Motor neuron (in vitro differentiated cells): ENCODE results near the gene BRSK2. TPM values are rescaled to one million over a fixed set of nuclear protein-coding genes. Genes with fewer than 3 reads are reported as not detected.
"Not testable (repeated sequence)": the region's sequence is repeated elsewhere in the genome, so short reads cannot be mapped to it uniquely, and the experiment has no call there.

ENCODE experiments used
- ATAC-seq, 8 experiments: fragments of 200-7000 bp; cut with Tn5 transposase; replicated peaks in 6 of 8; 2 replicates each; pipeline ENCODE4 v1.8.0; 2021; ENCODE audit warnings: mild to moderate bottlenecking in 8 of 8, moderate library complexity in 8 of 8
- H3K27ac ChIP-seq, 2 donors: fragments of 250-450 bp; sonication (Bioruptor Pico); 2 replicates each; pipeline ENCODE4 v1.9.0; 2021; ENCODE audit warnings: antibody characterized with exemption in 2 of 2, mild to moderate bottlenecking in 2 of 2, moderate library complexity in 1 of 2
- H3K4me1 ChIP-seq, 2 donors: fragments of 250-450 bp; sonication (Bioruptor Pico); replicated peaks in 1 of 2; 2 replicates each; pipeline ENCODE4 v1.6.1; 2021; ENCODE audit warnings: antibody characterized with exemption in 2 of 2, mild to moderate bottlenecking in 2 of 2, moderate library complexity in 1 of 2
- H3K4me3 ChIP-seq, 5 donors: fragments of 250-450 bp; sonication (Bioruptor Pico); 2 replicates each; pipeline ENCODE4 v1.9.0; 2021; ENCODE audit warnings: antibody characterized with exemption in 5 of 5, mild to moderate bottlenecking in 5 of 5, moderate library complexity in 4 of 5
- WGBS, 10 experiments: fragments of 450-650 bp; shearing (Covaris generic); methylation state at CpG; one replicate each; pipeline ENCODE4 v1.0.0; 2022; 5-methylcytosine and 5-hydroxymethylcytosine counted together
- in situ Hi-C, 9 experiments: fragments of 400-800 bp; cut with MboI; loops; one replicate each; pipeline ENCODE4 v1.15.0; 2021; ENCODE audit warnings: low sequenced_read_pairs in 9 of 9, low pct_unique_long_range_greater_than_20kb in 2 of 9; ENCODE audit not compliant: unreplicated experiment in 9 of 9
- total RNA-seq, 8 experiments: library from RNA; unstranded; fragments of 300-600 nt; gene quantifications; 2 replicates each; pipeline versions ENCODE4 v1.2.3 to v1.2.4, GENCODE V29; 2022

BRSK2 gene
- total RNA-seq, 8 experiments from 2014 or later, result 0.77 to 54.6 (median 25.1) TPM

DNA sequence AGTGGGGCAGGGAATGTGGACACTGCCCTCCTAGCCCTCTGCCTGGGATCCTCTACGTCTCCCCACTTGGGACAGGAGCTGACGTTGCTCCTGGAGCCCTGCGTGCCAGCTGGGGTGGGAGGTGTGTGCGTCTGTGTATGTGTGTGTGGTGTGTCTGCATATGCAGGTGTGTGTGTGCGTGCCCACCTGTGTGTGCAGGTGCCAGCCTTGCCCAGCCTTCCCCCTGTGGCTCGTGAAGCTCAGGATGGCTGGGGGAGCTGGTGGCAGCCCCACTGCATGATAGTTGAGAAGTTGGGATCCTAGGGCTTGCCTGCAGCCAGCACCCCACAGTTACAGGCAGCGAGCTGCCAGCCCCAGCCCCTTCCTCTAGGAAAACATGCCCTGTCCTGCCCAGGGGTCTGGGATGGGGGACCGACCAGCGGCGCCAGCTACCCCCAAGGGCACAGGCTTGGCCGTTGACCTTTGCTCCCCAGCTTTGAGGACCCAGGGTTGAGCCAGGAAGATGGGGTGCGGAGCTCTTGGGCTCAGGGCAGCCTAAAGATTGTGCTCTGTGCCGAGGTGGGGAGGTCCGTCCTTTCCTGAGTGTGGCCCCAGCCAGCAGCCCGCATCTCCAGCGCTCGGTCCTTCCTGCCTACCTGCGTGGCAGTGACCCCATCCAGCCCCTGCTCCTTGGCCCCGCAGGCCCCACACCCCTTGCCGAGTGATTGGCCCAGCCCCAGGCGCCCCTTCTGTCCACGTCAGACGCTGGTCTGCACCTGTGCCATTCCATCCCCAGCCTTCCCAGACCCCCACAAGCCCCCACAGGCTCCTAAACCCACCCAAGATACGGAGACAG, 15.7 kb downstream of the BRSK2 start:
- peaks cover 48 to 49% of the 10 kb centered on the region in 2 donors for H3K4me1 ChIP-seq
- no peak overlapping the region for H3K27ac ChIP-seq
- in situ Hi-C loops, result no loop called here
- H3K4me3 ChIP-seq, result no peak overlapping the region
- ATAC-seq, result no peak
- WGBS, 10 experiments, result 63 to 88% methylated on average over 2 to 3 of the region's 24 CpGs; no CpG with 5 or more reads in 8 of the 10 experiments

DNA sequence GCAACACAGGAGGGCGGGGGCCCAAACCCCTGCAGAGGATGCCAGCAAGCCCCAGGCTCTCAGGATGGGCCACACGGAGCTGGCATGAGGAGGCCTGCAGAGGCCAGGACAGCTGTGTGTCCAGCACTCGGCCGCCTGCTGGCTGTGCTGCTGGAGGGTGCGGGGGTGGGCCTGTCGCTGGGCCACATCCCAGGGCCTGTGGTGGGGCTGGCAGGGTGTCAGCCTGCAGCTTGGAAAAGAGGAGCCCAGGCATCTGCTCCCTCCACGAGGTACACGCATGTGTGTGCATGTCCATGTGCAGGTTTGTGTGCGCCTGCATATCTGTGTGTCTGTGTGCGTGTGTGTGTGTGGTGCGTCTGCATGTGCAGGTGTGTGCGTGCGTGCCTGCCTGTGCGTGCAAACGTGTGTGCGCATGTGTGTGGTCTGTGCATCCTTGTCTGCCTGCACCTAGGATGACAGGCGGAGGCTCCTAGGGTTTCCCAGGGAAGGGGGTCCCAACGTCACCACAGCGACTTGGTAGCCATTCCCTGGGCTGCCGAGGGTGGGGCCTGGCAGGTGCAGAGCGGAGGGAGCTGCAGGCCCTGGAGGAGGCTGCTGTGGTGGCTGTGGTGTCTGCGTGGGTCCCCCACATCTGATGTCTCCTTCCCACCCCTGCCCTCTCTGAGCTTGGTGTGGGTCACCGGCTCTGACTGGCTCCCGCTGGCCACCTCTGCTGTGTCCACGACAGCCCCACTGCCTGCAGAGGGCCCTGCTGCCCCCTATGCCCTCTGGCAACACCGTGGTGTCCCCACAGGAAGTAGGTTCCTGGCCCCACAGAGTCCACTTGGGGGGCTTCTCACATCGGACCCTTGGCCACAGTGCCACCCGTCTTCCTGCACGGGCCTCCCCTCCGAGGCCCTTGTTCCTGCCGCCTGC, 17.1 kb downstream of the BRSK2 start:
- H3K4me3 ChIP-seq, result no peak overlapping the region
- ATAC-seq, result no peak
- in situ Hi-C loops, result no loop called here
- peaks cover 46 to 47% of the 10 kb centered on the region in 2 donors for H3K4me1 ChIP-seq
- H3K27ac ChIP-seq, result no peak overlapping the region
- WGBS, 10 experiments, result 92 to 100% (median 92%) methylated on average over 1 to 7 of the region's 31 CpGs; no CpG with 5 or more reads in 7 of the 10 experiments

DNA sequence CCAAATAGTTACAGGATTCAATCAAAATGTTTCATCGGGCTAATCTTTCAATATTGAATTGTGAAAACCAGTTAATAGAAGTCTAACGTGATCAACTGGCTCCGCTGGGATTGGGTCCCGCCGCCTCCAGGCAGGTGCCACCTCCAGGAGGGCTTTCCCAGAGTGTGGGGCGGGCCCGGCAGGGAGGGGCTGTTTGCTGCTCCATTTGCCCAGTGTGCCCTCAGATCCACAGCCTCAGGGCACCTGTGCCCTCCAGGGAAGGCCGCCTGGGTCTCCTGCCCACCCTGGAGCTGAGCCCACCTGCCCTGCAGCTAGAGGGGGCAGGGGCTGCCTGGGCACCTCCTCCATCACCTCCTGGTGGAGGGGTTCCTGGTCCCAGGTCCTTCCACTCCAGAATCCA, 17.9 kb downstream of the BRSK2 start:
- ATAC-seq, result no peak
- in situ Hi-C loops, result no loop called here
- peaks cover 38 to 41% of the 10 kb centered on the region in 2 donors for H3K4me1 ChIP-seq
- H3K4me3 ChIP-seq, result no peak overlapping the region
- 97 to 100% methylated on average over 2 to 5 of the region's 8 CpGs; no CpG with 5 or more reads in 8 of the 10 experiments for WGBS, 10 experiments
- no peak overlapping the region for H3K27ac ChIP-seq

DNA sequence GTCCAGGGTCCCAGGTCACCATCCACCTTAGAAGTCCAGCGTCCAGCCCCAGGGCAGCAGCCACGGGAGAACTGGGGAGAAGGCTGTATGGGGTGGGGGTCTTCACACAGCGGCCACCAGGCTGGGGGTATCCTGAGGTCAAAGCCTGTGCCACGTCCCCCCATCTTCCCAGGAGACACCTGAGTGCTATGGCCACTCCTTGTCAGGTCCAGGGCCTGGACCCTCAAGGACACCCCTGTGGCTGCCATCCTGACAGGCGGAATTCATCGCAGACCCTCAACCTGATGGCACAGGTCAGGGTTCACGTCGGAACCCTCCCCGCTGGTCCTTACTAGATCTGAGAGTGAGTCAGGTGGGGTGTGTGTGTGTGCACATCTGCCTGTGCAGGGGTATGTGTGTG, 18.6 kb downstream of the BRSK2 start:
- WGBS, 10 experiments, result 65 to 100% methylated on average over 1 to 4 of the region's 9 CpGs; no CpG with 5 or more reads in 8 of the 10 experiments
- H3K4me1 ChIP-seq, result peaks cover 33 to 36% of the 10 kb centered on the region in 2 donors
- in situ Hi-C loops, result no loop called here
- ATAC-seq, result no peak
- peak overlapping the region in 1 of 2 donors; percentile 25 for H3K27ac ChIP-seq
- no peak overlapping the region for H3K4me3 ChIP-seq

DNA sequence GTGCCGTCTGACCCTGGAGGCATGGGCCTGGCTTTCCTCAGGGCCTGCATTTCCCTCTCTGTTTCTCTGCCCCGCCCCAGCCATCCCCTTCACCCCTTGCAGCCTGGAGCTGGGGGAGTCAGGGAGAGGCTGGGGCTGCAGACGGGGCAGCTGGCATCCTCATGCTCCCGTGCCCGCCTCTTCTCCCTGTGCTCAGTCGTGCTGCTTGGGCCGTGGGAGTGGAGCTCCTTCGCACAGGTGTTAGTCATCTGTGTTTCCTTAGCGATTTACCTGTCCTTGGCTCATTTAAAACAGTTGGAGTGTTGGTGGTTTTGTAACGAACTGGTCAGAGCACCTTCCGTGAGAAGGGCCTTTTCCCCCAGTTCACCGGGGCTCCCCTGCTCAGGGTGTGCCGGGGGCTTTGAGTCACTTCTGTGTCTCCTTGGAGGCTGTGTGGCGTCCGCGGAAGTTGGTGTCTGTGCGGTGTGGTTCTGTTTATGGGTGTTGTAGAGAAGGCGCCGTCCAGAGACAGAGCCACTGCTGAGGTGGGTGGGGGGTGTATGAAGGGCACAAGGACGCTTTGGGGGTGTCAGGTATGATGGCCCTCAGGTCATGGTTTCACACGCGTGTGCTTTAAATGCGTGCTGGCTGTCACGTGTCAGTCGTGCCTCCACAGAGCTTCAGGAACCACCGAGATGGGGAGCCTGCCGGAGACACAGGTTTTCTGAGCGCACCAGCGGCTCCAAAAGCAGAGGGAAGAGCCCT, 19.5 kb downstream of the BRSK2 start:
- Histone ChIP-seq H3K4me1 (peaks cover 23 to 27% of the 10 kb centered on the region in 2 donors), H3K27ac (peak overlapping the region in 1 of 2 donors; percentile 17), H3K4me3 (no peak overlapping the region)
- in situ Hi-C loops, result no loop called here
- WGBS, 10 experiments, result 38 to 93% (median 69%) methylated on average over 1 to 10 of the region's 29 CpGs; no CpG with 5 or more reads in 6 of the 10 experiments
- peak in 2 of 8 experiments; percentile 32 to 59 for ATAC-seq

DNA sequence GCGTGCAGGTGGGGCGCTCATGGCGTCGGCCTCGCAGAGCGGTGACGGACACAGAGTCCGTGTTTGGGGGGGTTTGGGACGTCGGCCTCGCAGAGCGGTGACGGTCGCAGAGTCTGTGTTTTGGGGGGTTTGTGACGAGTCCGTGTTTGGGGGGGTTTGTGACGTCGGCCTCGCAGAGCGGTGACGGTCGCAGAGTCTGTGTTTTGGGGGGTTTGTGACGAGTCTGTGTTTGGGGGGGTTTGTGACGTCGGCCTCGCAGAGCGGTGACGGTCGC, 20.1 kb downstream of the BRSK2 start:
- H3K4me3 ChIP-seq, H3K27ac ChIP-seq, ATAC-seq, in situ Hi-C loops: not testable (repeated sequence)
- 53 to 90% methylated on average over 4 to 6 of the region's 29 CpGs; no CpG with 5 or more reads in 8 of the 10 experiments for WGBS, 10 experiments
- peaks cover 18 to 23% of the 10 kb centered on the region in 2 donors for H3K4me1 ChIP-seq

DNA sequence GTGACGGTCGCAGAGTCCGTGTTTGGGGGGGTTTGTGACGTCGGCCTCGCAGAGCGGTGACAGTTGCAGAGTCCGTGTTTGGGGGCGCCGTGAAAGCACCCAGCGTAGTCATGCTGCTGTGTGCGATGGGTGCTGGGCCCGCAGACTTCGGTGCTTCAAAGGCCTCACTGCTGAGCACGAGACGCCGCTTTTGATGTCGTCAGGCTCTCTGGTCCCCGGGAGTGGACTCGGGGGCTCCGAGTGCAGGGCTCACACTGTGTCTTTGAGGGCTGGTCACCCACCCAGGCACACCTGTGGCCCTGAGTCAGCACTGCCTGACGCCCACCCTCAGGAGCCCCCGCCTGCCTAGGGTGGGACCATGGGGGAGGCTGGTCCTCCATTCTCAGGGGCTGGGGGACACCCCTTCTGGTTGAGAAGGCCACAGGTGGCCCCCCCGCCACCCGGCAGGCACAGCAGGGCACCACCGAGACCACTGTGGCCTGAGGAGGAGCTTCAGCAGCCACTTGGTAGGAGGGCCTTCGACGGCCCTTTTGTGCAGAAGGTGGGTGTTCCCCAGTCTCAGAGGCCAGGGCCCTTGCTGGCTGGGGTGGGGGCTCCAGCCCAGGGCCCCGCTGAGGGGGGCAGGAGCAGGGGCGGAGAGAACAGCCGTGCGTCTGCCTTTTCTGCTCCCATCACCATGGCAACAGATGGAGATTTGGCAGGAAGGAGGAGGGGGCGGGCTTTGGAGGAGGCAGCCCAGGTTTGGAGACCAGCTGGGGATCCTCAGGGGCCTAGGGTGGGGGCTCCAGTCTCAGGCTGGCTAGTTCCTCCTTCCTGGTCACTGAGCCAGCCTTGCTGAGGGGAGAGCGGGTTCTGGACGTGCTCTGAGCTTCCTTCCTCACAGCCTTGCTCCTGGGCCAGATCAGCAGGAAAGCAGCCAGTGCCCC, 20.9 kb downstream of the BRSK2 start:
- in situ Hi-C loops, result no loop called here
- ATAC-seq, result peak in 5 of 8 experiments; percentile 80 to 90 (median 87)
- WGBS, 10 experiments, result 50 to 100% (median 72%) methylated on average over 1 to 8 of the region's 35 CpGs; no CpG with 5 or more reads in 6 of the 10 experiments
- peaks cover 16 to 23% of the 10 kb centered on the region in 2 donors for H3K4me1 ChIP-seq
- H3K27ac ChIP-seq, result peak overlapping the region; percentile 35 to 79
- no peak overlapping the region for H3K4me3 ChIP-seq

DNA sequence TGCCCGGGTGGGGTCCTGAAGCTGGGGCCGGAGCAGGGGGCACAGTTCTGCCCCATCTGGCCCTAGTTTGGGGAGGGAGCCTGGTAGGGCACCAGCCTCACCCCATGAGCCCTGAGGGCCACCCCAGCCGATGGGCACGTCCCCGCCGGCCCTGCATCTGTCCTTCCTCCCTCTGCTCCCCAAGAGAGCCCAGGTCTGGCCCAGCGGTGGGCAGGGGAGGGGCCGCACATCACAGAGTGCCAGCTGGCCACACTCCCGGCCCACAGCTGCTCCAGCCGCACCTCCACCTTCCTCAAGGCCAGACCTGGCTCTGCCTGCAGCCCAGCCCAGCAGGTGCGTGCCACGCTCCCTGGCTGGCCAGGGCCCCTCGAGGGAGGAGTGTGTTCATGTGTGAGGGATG, 21.6 kb downstream of the BRSK2 start:
- H3K4me1 ChIP-seq, result peaks cover 16 to 23% of the 10 kb centered on the region in 2 donors
- H3K4me3 ChIP-seq, result no peak overlapping the region
- WGBS, 10 experiments, result no CpG with 5 or more reads among the region's 13 CpGs
- ATAC-seq, result peak in 4 of 8 experiments; percentile 1 to 12 (median 6)
- in situ Hi-C loops, result no loop called here
- peak overlapping the region; percentile 35 to 79 for H3K27ac ChIP-seq

DNA sequence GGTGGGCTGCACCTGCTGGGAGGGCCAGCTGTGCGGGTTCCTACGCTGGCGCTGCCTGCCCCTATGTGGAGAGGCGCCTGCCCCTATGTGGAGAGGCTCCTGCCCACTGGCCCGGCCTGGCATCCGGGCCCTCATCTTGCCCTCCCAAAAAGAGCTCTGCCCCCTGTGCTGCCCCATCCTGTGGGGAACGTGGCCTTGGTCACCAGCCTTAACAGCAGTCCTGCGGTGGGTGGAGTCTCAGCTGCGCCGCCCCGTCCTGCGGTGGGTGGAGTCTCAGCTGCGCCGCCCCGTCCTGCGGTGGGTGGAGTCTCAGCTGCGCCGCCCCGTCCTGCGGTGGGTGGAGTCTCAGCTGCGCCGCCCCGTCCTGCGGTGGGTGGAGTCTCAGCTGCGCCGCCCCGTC, 22.0 kb downstream of the BRSK2 start:
- WGBS, 10 experiments, result 100% methylated on average over 1 to 2 of the region's 27 CpGs; no CpG with 5 or more reads in 8 of the 10 experiments
- in situ Hi-C loops, ATAC-seq, H3K4me3 ChIP-seq: not testable (repeated sequence)
- peak overlapping the region; percentile 35 to 79 for H3K27ac ChIP-seq
- peaks cover 16 to 23% of the 10 kb centered on the region in 2 donors for H3K4me1 ChIP-seq

DNA sequence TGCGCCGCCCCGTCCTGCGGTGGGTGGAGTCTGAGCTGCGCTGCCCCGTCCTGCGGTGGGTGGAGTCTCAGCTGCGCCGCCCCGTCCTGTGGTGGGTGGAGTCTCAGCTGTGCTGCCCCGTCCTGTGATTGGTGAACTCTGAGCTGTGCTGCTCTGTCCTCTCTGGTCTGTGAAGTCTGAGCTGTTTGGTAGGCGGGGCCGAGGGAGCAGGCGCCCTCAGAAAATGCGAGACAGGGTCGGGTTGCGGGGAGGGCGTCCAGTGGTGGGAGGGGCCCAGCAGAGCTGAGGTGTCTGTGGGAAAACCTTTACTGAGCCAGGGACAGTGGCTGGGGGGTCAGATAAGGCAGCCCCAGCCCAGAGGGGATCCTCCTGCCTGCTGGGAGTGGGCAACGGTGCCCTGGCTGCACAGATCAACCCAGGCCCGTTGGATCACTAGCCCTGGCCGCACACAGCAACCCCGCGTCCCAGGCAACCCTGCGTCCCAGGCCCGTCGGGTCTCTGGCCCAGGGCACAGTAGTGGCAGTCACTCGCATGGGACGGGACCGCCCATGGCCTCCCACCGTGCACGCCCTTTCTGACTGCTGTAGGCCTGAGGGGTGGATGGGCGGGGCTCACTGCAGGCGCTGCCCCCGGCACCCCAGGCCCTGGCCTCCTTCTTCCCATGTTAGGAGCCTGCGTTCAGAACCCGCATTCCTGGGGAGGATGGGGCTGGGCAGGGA, 22.8 kb downstream of the BRSK2 start:
- WGBS, 10 experiments, result no CpG with 5 or more reads among the region's 36 CpGs
- Histone ChIP-seq H3K4me1 (peaks cover 16 to 21% of the 10 kb centered on the region in 2 donors), H3K4me3 (no peak overlapping the region), H3K27ac (peak overlapping the region in 1 of 2 donors; percentile 38)
- no peak for ATAC-seq
- in situ Hi-C loops, result no loop called here

DNA sequence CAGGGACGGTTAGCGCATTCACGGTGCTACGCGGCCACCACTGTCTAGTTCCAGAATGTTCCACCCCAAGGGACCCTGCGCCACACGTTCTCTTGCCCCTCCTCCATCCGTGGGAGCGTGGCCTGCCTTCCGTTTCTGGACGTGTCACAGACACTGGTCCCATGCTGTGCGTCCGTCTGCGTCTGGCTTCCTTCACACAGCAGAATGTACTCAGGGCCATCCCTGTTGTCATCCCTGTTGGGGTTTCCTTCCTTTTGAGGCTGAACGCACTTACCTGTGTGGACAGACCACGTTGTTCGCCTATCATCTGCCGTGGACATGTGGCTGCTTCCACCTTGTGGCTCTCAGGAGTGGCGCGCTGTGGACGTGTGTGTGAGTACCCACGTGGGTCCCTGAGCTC, 24.9 kb downstream of the BRSK2 start:
- ATAC-seq, result no peak
- Histone ChIP-seq H3K4me1 (peaks cover 14 to 18% of the 10 kb centered on the region in 2 donors), H3K27ac (no peak overlapping the region), H3K4me3 (no peak overlapping the region)
- in situ Hi-C loops, result no loop called here
- 53 to 100% (median 98%) methylated on average over 1 to 15 of the region's 22 CpGs; no CpG with 5 or more reads in 2 of the 10 experiments for WGBS, 10 experiments
